ENCODE measurements around the gene HGS. TPM values are rescaled to one million over a fixed set of nuclear protein-coding genes. Genes with fewer than 3 reads are reported as not detected.

The HGS gene
- total RNA-seq, 1 donor from 2014 or later: 92.0 TPM

GRCh38 chr17:81702934-81703746 is 19.3 kb downstream of the HGS start, which contains the start of gene MRPL12:
TSS of gene MRPL12 (plus strand) at chr17:81703367. CDS start at chr17:81703502, 135 bp downstream.
- TF ChIP-seq CTCF (IDR thresholded peaks at IDR 0.05): peak; percentile 46
- DNase-seq: peak; percentile 96
- Histone ChIP-seq H3K9me3 (no peaks in the 10 kb centered on the region), H3K27me3 (ENCODE audit: low read depth) (no peaks in the 10 kb centered on the region), H3K4me3 (peak within 1 kb of the TSS; percentile 95), H3K27ac (peak within 1 kb of the TSS; percentile 98), H3K36me3 (peaks cover 61% of the 10 kb centered on the region), H3K4me1 (peaks cover 36% of the 10 kb centered on the region)
- intact Hi-C loops (cut with DNase I): no loop called here
- ATAC-seq: peak; percentile 96 to 97

- H3K4me1 ChIP-seq: peaks cover 36% of the 10 kb centered on the region
- H3K27me3 ChIP-seq (ENCODE audit: low read depth): no peaks in the 10 kb centered on the region
- H3K36me3 ChIP-seq: peaks cover 52% of the 10 kb centered on the region
- peak overlapping the region; percentile 98 for H3K27ac ChIP-seq
- intact Hi-C loops (cut with DNase I): no loop called here
- ATAC-seq: no peak
- no peaks in the 10 kb centered on the region for H3K9me3 ChIP-seq
- no peak for DNase-seq
- no peak for TF ChIP-seq CTCF (IDR thresholded peaks at IDR 0.05)
- peak overlapping the region; percentile 95 for H3K4me3 ChIP-seq
Observed at GRCh38 chr17:81703747-81704654, 20.2 kb downstream of the HGS start.

- DNase-seq: no peak
- Histone ChIP-seq H3K4me1 (peaks cover 38% of the 10 kb centered on the region), H3K4me3 (no peak overlapping the region), H3K36me3 (peaks cover 40% of the 10 kb centered on the region), H3K27me3 (ENCODE audit: low read depth) (no peaks in the 10 kb centered on the region), H3K27ac (no peak overlapping the region), H3K9me3 (no peaks in the 10 kb centered on the region)
- TF ChIP-seq CTCF (IDR thresholded peaks at IDR 0.05): no peak
- no peak for ATAC-seq
- intact Hi-C loops (cut with DNase I): no loop called here
Observed at GRCh38 chr17:81705518-81706231, 21.9 kb downstream of the HGS start.

- Histone ChIP-seq H3K27me3 (ENCODE audit: low read depth) (no peaks in the 10 kb centered on the region), H3K4me3 (no peak overlapping the region), H3K9me3 (no peaks in the 10 kb centered on the region), H3K36me3 (peaks cover 34% of the 10 kb centered on the region), H3K4me1 (peaks cover 38% of the 10 kb centered on the region), H3K27ac (no peak overlapping the region)
- DNase-seq (no peak), ATAC-seq (no peak)
- intact Hi-C loops (cut with DNase I): no loop called here
- TF ChIP-seq CTCF (IDR thresholded peaks at IDR 0.05): no peak
Observed at GRCh38 chr17:81706232-81706611, 22.4 kb downstream of the HGS start.

All from lower lobe of right lung (tissue), 2 donors.